Inflammatory macrophage treated with lipopolysaccharide for 4 hours (primary cell): ENCODE results near the gene OS9.

ENCODE experiments used
- DNase-seq: peaks from one replicate; pipeline ENCODE4 v3.0.0-alpha.2; 2020

OS9 gene

DNA sequence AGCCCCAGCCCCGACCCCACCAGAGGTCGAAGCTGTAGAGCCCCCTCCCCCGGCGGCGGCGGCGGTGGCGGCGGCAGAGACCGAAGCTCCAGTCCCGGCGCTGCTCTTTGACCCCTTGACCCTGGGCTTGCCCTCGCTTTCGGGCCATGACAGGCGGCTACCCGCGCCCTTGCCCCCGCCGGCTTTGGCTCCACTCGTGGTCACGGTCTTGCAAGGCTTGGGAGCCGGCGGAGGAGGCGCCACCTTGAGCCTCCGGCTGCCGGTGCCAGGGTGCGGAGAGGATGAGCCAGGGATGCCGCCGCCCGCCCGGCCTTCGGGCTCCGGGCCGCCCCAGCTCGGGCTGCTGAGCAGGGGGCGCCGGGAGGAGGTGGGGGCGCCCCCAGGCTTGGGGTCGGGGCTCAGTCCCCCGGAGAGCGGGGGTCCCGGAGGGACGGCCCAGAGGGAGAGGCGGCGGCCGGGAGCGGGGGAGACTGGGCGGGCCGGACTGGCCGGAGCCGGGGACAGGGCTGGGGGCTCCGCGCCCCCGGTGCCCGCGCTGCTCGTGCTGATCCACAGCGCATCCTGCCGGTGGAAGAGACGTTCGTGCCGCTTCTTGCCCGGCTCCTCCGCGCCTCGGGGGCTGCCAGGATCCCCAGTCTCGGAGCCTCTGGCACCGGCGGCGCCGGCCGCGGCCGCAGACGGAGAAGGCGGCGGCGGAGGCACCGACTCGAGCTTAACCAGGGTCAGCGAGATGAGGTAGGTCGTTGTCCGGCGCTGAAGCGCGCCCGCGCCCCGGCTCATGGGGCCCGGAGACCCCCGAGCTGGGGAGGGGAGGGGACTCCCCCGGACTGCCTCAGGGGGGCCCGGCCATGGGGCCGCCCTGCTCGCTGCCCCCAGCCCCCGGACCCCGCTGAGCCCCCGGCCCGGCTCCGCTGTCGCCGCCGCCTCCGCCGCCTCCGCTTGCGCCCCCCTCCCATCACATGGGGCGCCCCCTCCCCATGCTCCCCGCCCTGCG is 43.8 kb downstream of the OS9 start:
- DNase-seq, result no peak

DNA sequence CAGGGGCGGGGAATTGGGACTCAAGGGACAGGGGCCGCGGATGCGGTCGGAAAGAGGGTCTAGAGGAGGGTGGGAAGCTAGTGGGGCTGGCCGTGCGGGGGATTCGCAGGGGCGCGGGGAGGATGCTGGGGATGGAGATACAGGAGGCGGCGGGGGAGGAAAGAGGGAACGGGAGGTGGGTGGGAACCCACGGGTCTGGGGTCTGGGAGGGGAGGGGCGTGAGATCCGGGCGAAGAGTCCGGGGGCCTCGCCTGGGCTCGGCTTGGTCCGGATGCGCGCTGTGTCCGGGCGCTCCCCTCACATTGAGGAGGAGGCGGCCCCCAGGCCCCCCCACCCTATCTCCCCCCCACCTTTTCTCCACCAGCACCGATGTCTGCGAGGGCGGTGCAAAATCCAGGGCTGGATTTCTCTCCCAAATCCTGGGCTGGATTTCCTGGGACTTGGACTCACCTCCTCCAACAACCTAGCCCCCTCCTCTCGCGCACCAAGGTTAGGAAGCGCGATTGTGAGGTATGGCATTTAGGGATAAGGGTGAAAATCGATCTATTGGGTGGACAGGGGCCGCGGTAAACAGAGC is 44.8 kb downstream of the OS9 start, which contains the start of gene AGAP2:
Gene AGAP2, minus strand, starts transcription at position 82 of the 577 bp plus-strand sequence. CDS start 496 bp downstream, outside the sequence.
- DNase-seq, result no peak

DNA sequence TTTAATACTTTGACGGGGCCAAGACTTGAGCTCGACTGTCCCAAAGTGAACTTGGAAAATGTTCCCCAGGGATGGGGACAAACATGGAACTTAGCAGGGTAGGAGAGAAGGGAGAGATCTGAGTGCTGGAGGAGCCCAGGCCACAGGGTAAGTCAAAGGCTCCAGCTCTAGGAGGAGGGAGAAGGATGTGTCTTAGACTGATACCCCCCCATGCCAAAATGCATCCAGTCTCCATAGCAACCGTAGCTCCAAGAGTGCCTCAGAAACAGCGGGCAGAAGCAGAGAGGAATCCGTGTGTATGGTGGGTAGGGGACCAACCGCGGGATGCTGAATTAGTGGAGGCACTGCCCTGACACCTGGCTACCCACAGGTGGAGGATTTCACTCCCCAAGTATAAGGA is 45.5 kb downstream of the OS9 start:
- no peak for DNase-seq

DNA sequence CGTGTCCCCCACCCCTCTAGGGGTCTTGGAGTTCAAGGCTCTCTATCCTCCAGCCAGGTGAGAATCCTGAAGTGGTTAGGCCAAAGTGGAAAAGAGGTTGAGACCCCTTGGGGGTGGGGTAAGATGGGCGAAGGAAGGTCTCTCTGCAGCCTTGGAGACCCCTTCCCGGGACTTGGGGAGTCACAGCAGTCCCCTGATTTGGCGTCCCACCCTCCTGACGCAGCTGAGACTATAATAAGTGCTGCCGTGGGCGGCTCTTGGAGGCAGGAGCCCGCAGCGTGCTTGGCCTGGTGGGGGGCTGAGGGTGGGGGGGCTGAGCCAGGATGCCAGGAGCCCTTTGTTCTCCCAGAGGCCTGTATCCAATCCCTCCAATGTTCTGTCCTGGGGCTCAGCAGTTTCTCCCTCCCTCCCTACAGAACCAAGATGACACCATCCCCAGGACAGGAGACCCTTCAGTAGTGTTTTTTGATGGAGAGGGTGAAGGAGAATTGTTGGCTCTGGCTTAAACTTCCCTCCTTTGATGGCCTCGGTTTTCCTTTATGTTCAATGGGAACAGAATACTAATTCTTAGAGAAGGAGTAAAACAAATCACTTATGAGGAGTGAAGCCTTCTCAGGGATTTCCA is 46.1 kb downstream of the OS9 start:
- DNase-seq, result no peak

DNA sequence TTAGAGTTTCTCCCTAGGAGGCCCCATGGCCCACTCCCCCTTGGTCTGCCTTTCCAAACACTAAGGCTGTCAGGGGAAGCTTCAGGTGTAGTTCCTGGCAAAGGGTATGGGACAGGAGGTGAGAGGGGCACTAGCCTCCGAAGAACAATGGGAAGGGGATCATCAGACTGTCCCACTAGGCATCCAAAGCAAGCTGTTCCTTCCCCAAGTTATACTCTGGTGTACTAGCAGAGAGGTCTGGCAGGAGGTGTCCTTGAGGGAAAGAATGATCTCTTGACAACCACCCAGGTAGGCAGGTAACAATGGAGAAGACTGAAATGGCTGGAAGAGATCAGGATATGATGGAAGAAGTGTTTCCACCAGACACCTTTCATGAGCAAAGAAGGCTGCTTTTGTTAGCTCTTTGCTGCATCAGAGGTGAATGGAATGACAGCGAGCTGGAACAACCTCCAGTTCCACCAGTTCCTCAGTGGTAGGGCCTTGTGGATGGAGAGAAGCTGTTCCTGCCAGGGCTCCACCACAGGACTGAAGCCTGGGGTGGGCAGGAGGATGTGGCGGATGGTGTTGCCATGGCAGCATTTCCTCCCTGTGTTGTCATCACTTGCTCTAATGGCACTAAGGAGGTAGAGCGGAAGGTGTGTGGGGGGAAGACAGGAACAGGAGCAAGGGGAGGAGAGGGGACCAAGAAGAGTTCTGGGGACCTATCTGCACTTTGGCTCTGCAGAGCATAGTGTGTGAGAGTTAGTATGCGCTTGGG is 46.9 kb downstream of the OS9 start:
- peak; percentile 34 for DNase-seq

DNA sequence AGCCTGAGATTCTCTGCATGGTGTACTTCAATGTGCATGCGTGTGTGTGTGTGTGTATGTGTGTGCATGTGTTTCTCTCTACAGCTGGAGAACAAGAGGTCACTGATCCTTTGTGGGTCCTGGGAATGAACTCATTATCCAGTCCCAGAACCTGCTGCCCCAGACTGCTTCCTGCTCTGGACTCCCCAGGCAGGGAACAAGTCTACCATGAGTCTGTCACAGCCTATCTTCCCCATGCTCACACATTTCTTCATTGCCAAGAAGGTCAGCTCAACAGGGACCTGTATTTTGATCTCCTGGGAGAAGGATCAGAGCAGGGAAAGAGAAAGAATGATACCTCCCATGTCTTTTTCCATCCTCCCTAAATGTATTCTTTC is 47.5 kb downstream of the OS9 start:
- DNase-seq, result no peak

DNA sequence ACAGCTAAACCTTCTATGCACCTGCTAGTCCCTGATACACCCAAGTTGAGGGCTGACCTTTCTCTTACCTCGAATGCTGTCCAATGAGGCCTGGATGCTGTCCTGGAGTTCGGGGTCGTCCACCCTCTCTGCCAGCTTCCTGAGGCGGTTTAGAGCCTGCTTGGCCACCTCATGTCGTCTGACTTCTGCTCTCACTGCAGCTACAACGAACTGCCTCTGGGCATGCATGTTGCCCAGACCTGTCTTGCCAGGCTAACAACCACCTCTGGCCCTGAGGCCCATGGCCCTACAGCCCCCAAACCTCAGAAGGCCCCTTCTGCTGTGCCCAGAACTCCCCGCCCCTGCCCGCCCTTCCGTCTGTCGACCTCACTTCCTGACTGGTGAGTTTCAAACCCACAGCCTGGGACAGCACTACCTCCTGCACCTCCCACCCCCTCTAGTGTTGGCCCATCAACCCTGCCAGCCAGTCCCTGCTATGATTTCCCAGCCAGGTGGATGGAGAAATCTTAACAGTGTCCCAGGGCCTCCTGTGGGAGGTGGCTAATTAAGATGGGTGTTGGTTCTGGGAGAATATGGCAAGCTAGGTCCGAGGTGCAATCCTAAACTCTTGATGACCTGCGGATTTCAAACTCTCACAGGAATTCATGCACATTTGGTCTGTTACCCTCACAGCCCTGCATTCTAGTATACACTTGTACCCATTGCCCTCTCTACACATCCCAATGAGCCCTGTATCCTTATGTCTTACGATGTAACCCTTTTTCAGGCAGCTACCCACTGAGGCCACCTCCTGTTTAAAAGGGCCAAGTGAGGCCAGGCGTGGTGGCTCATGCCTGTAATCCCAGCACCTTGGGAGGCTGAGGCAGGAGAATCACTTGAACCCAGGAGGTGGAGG is 48.2 kb downstream of the OS9 start:
- DNase-seq, result peak; percentile 63

DNA sequence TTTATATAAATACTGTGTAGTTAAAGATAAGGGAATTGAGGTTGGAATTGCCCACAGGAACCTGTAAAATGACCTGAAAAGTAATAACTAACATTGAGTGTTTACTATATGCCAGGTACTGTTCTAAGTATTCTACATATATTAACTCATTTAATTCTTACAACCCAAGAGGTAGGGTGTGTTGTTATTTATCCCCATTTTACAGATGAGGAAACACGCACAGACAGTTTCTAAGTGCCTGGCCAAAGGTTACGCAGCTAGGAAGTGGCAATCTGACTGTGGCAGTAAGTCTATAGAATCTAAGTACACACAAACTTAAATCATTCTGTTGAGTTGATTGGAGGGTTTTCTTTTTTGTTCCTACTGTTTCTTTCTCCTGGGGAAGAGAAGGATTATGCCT is 49.8 kb downstream of the OS9 start:
- DNase-seq, result no peak

DNA sequence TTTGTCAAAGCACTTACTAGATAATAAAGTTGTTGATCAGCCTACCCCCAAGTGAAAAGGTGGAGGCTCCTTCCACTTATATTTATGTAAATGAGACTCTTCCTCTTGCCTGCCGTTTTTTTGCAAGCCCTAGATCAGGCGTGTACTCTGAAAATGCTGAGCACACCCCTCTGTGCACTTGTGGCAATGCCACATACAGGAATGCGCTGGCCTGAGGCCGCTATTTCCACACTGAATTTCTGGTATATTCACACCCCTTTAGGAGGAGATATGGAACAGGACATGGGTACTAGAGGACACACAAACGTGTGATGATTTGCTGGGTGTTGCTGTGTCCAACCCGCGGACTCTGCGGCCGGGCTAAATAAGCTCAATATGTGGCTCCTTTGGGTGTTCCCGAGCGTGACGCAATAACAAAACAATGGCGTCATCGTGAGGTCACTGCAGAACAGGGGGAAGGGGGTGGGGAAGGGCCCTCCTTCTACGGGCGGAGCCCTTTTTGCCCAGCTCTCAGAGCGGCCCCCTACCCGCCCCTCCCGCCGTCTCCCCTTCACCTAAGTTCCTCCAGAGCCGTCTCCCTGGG is 50.4 kb downstream of the OS9 start:
- peak; percentile 83 for DNase-seq

DNA sequence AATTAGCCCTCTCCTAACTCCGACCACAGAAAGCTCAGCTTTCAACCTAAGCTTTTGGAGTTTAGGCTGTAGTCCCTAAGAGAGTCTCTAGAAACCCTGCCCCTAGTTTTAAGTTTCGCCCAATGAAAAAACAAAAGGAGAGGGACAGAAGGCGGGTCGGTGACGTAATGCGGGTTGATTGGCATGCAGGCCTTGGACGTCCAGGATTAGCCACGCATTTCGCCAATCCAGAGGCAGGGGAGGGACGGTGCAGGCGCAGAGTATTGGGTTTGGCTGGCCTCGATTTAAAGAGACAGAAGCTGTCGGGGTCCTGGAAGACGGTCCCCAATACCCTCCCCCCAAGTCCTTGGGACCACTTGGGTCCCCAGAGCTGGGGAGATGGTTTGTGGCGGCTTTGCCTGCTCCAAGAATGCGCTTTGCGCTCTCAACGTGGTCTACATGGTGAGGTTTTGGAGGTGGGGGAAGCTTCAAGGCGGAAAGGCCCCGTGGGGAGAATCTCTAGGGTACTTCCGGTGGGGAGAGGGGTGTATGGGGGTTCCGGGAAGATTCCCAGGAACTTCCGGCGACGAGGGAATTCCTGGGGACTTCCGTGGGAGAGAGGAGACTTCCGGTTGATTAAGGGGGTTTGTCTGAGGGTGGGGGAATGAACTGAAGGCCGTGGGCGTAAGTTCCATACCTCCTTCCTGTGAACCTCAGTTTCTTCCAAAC is 51.0 kb downstream of the OS9 start, which contains the start of gene TSPAN31:
Gene TSPAN31, plus strand, starts transcription at position 263 of the 708 bp plus-strand sequence. Its CDS starts 116 bp downstream, at position 379.
- DNase-seq, result peak; percentile 99

DNA sequence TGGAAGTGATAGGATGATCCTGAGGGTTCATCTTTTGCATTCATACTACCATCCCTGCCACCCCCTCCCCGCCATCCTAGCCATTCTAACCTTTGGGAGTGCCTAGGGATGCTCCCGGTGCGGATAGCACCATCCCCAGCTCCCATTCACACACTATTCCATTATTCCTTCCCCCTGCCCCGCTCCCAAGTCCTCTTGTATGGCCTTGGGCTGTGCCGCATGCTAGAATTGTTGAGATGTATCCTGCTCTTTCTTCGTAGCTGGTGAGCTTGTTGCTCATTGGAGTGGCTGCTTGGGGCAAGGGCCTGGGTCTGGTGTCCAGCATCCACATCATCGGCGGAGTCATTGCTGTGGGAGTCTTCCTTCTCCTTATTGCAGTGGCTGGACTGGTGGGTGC is 51.6 kb downstream of the OS9 start:
- DNase-seq, result peak; percentile 28

DNA sequence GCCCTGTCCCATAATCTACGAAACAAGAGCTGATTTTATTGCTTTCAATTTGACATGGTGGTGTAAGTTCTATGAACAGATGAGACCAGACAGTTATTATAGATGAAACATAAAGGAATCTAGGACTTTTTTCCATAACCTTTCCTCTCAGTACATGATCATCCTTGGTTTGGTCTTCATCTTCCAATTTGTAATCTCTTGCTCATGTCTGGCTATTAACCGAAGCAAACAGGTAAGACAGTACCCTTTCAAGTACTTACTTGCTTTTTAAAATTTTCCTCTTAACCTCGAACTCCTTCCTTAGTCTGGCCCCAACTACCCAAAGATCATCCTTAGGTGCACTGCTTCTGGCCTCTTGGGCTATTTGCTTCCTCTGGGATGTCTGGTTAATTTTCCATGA is 52.1 kb downstream of the OS9 start:
- no peak for DNase-seq

DNA sequence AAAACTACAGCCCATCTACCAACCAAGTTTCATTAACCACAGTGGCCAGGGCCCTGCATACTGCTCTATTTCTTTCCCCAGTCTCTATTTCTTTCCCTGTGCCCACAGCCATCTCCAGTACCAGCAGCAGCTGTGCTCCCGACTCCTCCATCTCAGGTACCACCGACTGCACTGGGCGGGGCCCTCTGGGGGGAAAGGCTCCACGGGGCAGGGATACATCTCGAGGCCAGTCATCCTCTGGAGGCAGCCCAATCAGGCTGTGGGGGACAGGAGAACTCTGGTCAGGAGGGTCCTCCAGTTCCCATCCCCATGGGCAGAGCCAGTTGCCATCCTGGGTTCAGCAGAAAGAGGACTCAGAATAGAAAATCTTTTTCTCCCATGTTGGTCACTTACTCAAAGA is 55.1 kb downstream of the OS9 start:
- no peak for DNase-seq

DNA sequence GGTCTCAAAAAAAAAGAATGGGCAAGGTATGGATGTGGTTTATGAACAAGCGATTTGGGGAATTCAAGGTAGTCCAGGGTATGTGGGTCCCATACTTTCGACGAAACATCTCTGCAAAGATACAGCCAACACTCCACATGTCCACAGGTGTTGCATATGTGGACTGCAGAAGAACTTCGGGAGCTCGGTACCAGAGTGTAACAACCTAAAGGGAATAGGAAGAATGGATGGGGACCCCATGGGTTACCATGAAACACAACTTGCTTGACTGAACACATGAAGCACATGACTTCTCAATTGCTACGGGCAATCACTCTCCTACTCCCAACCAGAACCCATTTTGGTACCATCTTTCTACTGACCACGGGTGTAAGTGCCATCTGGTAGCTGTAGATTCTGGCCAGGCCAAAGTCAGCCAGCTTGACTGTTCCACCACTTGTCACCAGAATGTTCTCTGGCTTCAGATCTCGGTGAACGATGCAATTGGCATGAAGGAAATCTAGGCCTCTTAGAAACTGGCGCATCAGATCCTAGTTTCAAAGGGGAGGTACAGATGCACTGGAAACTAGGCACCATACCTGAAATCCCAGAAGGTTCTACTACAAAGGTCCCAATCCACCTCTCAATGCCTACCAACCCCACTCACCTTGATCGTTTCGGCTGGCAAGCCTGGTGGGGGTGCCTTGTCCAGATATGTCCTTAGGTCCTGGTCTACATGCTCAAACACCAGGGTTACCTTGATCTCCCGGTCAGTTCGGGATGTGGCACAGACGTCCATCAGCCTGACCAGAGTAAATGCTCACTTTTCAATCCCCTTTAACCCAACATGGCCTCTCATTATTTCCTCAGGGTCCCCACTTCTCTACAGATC is 56.9 kb downstream of the OS9 start:
- DNase-seq, result no peak

DNA sequence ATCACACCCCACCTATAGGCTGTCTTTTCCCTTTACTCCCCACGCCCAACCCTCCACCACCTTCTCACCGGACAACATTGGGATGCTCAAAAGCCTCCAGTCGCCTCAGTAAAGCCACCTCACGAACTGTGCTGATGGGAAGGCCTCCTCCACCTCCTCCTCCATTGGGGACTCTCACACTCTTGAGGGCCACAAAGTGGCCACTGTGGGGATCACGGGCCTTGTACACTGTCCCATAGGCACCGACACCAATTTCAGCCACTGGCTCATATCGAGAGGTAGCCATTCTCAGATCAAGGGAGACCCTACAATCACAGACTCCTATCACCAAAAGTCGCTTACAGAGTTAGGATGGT is 57.5 kb downstream of the OS9 start:
- no peak for DNase-seq

DNA sequence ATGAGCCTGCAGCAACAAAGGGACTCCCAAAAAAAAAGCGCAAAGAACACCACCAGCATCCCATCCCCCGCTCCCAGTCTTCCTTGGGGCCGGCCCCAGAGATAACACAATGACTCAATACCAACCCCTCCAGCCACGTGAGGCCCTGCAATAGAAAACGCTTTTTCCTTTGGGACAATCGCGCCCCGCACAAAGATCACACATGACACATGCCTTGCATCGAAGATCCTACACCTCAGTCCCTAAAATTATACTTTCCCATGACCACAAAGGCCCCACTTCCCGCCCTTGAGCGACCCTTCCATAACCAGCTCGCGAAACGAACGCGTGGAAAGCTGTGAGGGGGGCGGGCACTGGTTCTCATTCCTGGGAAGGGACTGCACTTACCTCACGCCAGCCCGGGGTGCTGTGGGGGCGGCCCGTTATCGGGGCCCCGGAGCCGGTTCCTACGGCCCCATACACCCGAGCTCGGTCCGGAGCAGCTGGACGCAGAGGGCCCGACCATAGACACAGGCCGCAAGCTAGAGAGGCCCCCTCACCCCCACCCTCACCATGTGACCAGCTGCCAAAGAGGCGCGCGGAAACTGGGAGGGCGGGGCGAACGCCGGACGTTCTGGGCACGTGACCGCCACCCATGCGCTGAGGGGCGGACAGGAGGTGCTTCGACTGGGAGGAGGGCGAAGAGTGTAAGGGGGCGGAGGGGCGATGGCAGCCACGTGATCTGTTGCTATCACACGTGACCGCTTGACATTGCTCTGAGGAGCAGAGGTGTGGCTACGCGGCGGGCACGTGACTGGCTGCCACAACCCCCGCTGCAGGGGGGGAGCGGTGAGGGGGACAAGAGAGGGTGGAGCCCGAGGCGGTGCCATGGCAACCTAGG is 58.1 kb downstream of the OS9 start, which contains the start of gene CDK4:
Gene CDK4, minus strand, starts transcription at position 523 of the 880 bp plus-strand sequence. CDS start 593 bp downstream, outside the sequence.
- DNase-seq, result peak; percentile 98

DNA sequence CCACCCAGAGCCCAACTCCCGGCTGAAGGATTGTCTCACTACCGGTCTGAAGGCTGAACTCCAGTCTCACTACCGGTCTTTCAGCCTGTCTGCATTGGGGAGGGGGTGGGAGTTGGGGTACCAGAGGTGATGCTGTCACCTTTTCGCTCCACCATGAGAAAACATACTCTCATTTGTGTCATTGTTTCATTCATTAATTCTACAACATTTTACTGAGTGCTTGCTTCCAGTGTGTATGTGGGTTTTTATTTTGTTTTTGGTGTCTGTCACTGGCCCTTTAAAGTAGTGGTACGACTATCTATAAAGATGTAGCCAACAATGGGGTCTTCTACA is 58.7 kb downstream of the OS9 start:
- DNase-seq, result no peak

DNA sequence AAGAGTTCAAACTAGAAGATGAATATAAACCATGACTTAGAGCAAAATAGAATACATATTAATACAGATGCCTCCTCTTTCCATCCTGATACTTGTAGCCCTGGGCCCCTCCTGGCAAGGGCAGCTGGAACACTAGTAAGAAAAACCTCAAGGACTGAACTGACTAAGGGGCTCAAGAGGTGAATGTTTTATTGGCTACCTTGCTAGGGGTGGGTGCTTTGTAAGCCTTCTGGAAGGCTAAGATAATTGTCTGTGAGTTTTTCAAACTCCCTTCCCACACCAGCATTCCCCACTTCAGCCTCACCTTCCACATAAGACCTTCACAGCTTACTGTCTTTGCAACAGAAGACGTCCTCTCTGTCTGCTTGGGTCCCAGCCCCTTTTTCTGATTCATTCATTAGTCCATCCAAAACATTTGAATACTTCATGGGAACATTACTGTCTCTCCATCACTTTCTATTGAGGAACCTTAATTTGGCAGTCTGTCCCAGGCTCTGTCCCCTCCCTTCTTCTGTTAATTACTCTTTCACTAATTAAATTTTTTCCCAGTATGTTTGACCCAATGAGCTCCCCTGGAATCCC is 59.9 kb downstream of the OS9 start:
- no peak for DNase-seq
